Choroid plexus epithelial cell (primary cell): ENCODE results near the gene PRDM2.

ENCODE experiments used
- DNase-seq: peaks from one replicate; pipeline ENCODE4 v3.0.0-alpha.2; 2010; ENCODE audit warnings: low read depth
- H3K4me3 ChIP-seq: 2 replicates; pipeline ENCODE4 v1.5.1; 2011; ENCODE audit warnings: low read depth, mild to moderate bottlenecking, control low read depth, low read length, moderate library complexity
- TF ChIP-seq, protein P1 (sequence below): conservative IDR thresholded peaks from 2 replicates; pipeline ENCODE4 v1.5.1; 2011; ENCODE audit warnings: low read depth, mild to moderate bottlenecking, control low read depth, inconsistent platforms, low read length, moderate library complexity

Gene PRDM2

DNA sequence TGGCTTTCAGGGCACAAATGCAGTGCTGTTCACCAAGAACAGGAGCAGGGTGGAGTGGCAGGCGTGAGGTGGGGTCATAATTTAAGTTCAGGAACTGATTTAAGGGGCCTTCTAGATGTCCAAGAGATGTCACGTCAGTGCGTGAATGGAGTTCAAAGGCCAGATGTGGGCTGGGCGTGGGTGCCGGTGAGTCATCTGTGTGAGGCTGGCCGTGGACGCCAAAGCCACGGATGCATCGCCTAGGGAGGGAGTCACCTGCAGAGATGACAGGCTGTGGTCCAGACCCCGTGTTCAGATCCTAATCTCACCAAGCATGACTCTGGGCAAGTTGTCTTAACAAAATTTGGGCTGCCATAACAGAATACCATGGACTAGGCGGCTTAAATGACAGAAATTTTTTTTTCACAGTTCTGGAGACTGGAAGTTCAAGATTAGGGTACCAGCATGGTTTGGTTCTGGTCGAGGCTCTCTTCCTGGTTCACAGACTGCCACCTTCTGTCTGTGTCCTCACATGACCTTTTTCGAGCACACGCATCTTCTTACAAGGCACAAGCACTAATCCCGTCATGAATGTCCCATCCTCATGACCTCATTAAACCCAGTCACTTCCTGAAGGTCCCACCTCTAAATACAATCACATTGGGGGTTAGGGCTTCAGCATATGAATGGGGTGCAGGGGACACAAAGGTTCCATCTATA lies 109.6 kb downstream of the PRDM2 start:
- H3K4me3 ChIP-seq, result no peak overlapping the region
- no peak for DNase-seq
- TF ChIP-seq, protein P1, sequence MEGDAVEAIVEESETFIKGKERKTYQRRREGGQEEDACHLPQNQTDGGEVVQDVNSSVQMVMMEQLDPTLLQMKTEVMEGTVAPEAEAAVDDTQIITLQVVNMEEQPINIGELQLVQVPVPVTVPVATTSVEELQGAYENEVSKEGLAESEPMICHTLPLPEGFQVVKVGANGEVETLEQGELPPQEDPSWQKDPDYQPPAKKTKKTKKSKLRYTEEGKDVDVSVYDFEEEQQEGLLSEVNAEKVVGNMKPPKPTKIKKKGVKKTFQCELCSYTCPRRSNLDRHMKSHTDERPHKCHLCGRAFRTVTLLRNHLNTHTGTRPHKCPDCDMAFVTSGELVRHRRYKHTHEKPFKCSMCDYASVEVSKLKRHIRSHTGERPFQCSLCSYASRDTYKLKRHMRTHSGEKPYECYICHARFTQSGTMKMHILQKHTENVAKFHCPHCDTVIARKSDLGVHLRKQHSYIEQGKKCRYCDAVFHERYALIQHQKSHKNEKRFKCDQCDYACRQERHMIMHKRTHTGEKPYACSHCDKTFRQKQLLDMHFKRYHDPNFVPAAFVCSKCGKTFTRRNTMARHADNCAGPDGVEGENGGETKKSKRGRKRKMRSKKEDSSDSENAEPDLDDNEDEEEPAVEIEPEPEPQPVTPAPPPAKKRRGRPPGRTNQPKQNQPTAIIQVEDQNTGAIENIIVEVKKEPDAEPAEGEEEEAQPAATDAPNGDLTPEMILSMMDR, result peak; percentile 8

DNA sequence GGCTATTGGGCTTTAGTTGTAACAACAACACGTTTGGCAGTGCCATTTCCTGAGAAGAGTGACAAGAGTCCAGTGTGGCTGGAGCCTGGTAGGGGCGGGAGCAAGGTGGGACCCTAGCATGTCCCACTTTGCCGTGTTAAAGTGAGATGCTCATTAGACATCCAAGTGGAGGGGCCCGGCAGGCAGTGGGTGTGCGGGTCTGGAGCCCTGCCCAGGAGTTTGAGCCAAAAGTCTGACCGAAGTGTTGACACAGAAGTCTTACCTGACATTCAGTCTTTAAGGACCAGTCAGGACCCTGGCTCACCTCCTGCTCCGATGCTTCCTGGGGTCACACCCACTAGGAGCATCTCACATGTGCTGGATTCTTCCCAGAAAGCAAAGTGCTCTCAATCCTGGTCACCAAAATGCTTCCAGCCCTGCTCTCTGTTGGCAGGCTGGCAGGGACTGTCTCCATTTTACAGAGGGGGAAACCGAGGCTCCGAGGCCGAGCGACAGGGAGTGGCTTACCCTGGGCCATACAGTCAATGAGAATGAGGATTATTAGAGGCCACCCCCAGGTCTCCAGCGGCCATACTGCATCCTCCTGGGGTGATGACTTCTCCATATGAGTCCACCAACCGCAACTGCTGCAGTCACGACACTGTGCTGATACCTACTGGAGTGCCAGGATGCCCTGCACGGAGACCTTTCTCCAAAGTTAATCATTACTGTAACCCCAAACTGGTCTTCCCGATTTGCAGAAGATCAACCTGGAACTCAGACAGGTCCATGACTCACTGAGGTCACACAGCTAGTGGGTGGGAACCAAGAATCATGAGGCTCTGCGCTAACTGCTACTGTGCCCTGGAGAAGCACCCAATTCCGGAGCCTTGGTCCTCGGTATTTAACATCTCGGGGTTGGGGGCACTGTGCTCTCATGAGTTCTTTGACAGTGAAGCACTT lies 112.7 kb downstream of the PRDM2 start:
- DNase-seq, result no peak
- no peak overlapping the region for H3K4me3 ChIP-seq
- TF ChIP-seq, protein P1, result no peak

DNA sequence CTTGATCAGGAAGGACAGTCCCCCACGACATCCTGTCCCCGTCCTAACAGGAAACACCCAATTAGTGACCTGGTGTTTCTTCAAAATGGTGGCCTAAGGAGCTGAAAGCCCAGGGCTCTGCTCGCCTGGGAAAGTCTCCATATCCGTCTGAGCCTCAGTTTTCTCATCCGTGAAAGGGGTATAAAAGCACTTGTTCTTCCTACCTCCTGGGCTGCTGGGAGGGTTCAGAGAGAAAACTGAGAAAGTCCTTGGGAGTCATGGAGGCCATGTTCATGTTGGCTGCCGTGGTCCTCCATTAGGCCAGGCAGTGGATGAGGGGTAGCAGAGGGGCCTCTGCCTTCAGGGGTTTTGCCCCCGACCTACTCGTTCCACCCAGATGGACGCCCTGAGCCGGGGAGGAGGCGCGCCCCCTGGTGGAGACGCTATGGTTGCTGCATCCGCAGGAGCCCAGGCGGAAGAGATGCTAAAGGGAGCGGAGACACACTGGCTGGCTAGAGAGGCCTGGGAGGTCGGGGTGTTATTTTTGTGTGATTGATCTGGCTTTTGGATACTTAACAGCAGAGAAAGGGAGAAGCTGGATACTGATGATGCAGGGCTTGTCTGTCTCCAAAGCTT lies 113.5 kb downstream of the PRDM2 start:
- peak; percentile 42 for DNase-seq
- TF ChIP-seq, protein P1, result peak; percentile 79
- H3K4me3 ChIP-seq, result no peak overlapping the region

DNA sequence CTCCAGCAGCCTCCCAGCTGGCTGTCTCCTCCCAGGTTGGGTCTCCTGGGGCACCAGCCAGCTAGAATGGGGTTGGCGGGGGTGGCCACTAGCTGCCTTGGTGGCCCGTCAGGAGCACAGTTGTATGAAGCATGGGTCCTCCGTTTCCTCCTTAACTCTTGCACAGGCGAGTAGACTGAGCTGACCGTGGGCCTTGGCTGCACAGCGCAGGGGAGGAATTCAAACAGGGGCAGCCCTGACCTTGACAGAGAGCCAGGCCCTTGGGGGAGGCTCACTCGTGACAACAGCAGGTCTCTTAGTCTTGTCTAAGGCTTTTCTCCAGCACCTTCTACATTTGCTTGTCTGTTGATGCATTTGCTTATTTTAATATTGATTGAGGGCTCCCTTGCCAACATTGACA lies 114.1 kb downstream of the PRDM2 start:
- DNase-seq, result no peak
- TF ChIP-seq, protein P1, result no peak
- H3K4me3 ChIP-seq, result no peak overlapping the region

DNA sequence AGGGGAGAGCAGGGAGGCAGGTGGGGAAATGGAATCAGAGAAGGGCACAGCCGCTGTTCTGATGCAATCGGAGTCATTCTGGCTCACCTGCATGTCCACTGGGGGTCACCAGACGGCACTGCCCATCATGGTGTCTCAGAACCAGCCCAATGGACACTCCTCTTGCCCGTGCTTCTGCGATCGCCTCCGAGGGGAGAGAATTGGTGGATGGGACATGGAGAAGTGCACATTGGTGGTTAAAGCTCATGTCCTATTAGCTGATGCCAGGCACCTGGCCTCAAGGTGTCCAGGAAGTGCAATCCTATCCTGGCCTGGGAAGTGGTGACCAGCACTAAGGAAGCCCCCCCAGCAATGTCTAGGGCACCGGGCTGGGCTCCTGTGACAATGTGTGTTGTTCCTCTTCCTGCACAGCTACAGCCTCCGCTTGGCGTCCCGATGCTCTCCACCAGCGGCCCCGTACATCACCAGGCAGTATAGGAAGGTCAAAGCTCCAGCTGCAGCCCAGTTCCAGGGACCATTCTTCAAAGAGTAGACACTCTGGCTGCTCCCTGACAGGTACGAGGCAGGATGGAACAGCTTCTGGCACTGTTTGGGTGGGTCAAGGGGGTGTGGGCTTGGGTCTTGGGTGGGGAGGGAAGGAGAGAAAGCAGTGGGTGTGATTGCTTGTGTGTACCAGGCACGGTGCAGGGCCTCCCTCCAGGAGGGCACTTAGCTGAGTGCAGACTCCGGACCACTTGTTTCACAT lies 116.2 kb downstream of the PRDM2 start:
- no peak for DNase-seq
- no peak overlapping the region for H3K4me3 ChIP-seq
- TF ChIP-seq, protein P1, result no peak

DNA sequence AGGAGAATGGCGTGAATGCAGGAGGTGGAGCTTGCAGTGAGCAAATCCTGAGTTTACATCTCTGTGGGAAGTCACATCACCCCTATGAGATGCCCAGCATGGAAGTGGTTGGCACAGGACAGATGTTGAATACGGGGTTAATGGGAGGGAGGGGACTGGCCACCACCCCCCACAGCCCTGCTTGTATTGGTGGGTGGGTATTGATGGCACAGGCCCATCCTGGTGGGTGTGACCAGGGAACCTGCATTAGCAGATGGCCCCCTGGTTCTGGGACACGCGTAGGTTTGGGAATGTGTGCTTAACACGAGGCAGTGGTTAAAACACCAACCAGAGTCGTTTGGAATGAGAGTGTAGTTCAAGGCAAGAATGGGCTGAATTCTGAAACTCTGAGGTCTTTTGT lies 117.9 kb downstream of the PRDM2 start:
- TF ChIP-seq, protein P1, result no peak
- H3K4me3 ChIP-seq, result no peak overlapping the region
- DNase-seq, result no peak
